H1 (cell line): ENCODE data around the gene COL26A1. TPM values are rescaled to one million over a fixed set of nuclear protein-coding genes. Genes with fewer than 3 reads are reported as not detected.

Experiments used
- CTCF ChIA-PET: fragments of 300-600 bp; sonication (Branson Sonifier 250); formaldehyde crosslinking; loops from one replicate; lab custom pipeline; 2021; ENCODE audit not compliant: partially characterized antibody; lab: Charles Lee
- POLR2A ChIA-PET: fragments of 300-600 bp; sonication (Branson Sonifier 250); formaldehyde crosslinking; loops from one replicate; lab custom pipeline; 2021; ENCODE audit warnings: inconsistent platforms; ENCODE audit not compliant: partially characterized antibody; lab: Charles Lee
- DNase-seq, 2 experiments: peaks; one replicate each; pipeline versions ENCODE4 v3.0.0 to v3.0.0-alpha.2; 2010 to 2022; ENCODE audit warnings: low spot score in 2 of 2, low read depth in 1 of 2, mixed read lengths in 1 of 2
- FAIRE-seq: peaks from 2 replicates; lab custom pipeline; 2011; peaks lifted over from hg19 to GRCh38; lab: Jason Lieb, UNC
- H2AFZ ChIP-seq: 2 replicates; pipeline ENCODE4 v1.8.1; 2012; ENCODE audit warnings: low read length, inconsistent platforms
- H2AK5ac ChIP-seq: 2 replicates; pipeline ENCODE4 v1.6.1; 2013; ENCODE audit warnings: low read depth, low read length
- H2BK120ac ChIP-seq: replicated peaks from 2 replicates; pipeline ENCODE3; 2013; ENCODE audit warnings: low read depth, low read length, inconsistent platforms
- H2BK12ac ChIP-seq: 2 replicates; pipeline ENCODE4 v1.6.1; 2013; ENCODE audit warnings: low read depth, low read length
- H2BK15ac ChIP-seq: 2 replicates; pipeline ENCODE4 v1.6.1; 2013; ENCODE audit warnings: low read length
- H2BK20ac ChIP-seq: 2 replicates; pipeline ENCODE4 v1.6.1; 2013; ENCODE audit warnings: low read length
- H2BK5ac ChIP-seq: 2 replicates; pipeline ENCODE4 v1.6.1; 2013; ENCODE audit warnings: low read depth, low read length
- H3K14ac ChIP-seq: 2 replicates; pipeline ENCODE4 v1.6.1; 2013; ENCODE audit warnings: inconsistent platforms; ENCODE audit not compliant: insufficient read length
- H3K18ac ChIP-seq: 2 replicates; pipeline ENCODE4 v1.6.1; 2013; ENCODE audit warnings: low read length; ENCODE audit errors: extremely low read depth
- H3K23ac ChIP-seq: 2 replicates; pipeline ENCODE4 v1.6.1; 2013; ENCODE audit warnings: inconsistent platforms; ENCODE audit not compliant: insufficient read length
- H3K23me2 ChIP-seq: 2 replicates; pipeline ENCODE4 v1.6.1; 2013; ENCODE audit warnings: low read depth, low read length
- H3K27ac ChIP-seq: 2 replicates; pipeline ENCODE4 v1.6.1; 2011; ENCODE audit warnings: low read depth, low read length, inconsistent platforms
- H3K27me3 ChIP-seq, 4 experiments: replicated peaks in 1 of 4; 1 replicate in 1 of 4; 2 replicates in 3 of 4; pipeline versions ENCODE4 v1.6.1 to v1.8.1; 2011 to 2013; ENCODE audit warnings: low read length in 3 of 4, mild to moderate bottlenecking in 3 of 4, inconsistent platforms in 2 of 4, mixed read lengths in 2 of 4, moderate library complexity in 1 of 4; ENCODE audit not compliant: control insufficient read depth in 3 of 4, insufficient read depth in 3 of 4; ENCODE audit errors: extremely low read depth in 1 of 4
- H3K36me3 ChIP-seq, 4 experiments: 2 replicates each; pipeline versions ENCODE4 v1.6.1 to v1.8.1; 2011 to 2013; ENCODE audit warnings: mild to moderate bottlenecking in 4 of 4, low read length in 3 of 4, moderate library complexity in 2 of 4, control low read depth in 1 of 4, inconsistent platforms in 1 of 4; ENCODE audit not compliant: insufficient read depth in 4 of 4, control insufficient read depth in 2 of 4
- H3K4ac ChIP-seq: replicated peaks from 2 replicates; pipeline ENCODE3; 2013; ENCODE audit warnings: low read length, low read depth, mixed read lengths, inconsistent platforms; ENCODE audit not compliant: insufficient read length
- H3K4me1 ChIP-seq, 4 experiments: replicated peaks in 1 of 4; 1 replicate in 1 of 4; 2 replicates in 3 of 4; pipeline versions ENCODE4 v1.6.1 to v1.8.1; 2011 to 2013; ENCODE audit warnings: low read length in 3 of 4, inconsistent platforms in 2 of 4, mixed read lengths in 1 of 4; ENCODE audit not compliant: insufficient read depth in 4 of 4, control insufficient read depth in 3 of 4
- H3K4me2 ChIP-seq, 2 experiments: 2 replicates each; pipeline versions ENCODE4 v1.6.1 to v1.8.1; 2011 to 2013; ENCODE audit warnings: low read depth in 2 of 2, low read length in 2 of 2, control low read depth in 1 of 2, inconsistent platforms in 1 of 2, mild to moderate bottlenecking in 1 of 2; ENCODE audit not compliant: insufficient read depth in 1 of 2
- H3K4me3 ChIP-seq, 4 experiments: fragments of 200-600, 300-600 bp in 1 of 4; sonication (generic), shearing (Covaris generic), sonication (Bioruptor Twin) in 1 of 4; 2 replicates each; pipeline versions ENCODE4 v1.5.1 to v1.8.1; 2011 to 2016; ENCODE audit warnings: low read length in 4 of 4, low read depth in 3 of 4, control low read depth in 2 of 4, inconsistent platforms in 2 of 4, mild to moderate bottlenecking in 2 of 4, mixed read lengths in 1 of 4, moderate library complexity in 1 of 4; ENCODE audit not compliant: insufficient read depth in 2 of 4; ENCODE audit errors: extremely low read depth in 1 of 4
- H3K56ac ChIP-seq: replicated peaks from 2 replicates; pipeline ENCODE3; 2013; ENCODE audit warnings: low read depth, mild to moderate bottlenecking, mixed read lengths, low read length, inconsistent platforms; ENCODE audit not compliant: insufficient read length
- H3K79me1 ChIP-seq: 2 replicates; pipeline ENCODE4 v1.6.1; 2013; ENCODE audit warnings: low read depth, low read length, control low read depth
- H3K79me2 ChIP-seq, 2 experiments: 2 replicates each; pipeline versions ENCODE4 v1.6.1 to v1.8.1; 2012 to 2013; ENCODE audit warnings: low read length in 2 of 2, mild to moderate bottlenecking in 2 of 2, inconsistent platforms in 1 of 2; ENCODE audit not compliant: insufficient read depth in 2 of 2, control insufficient read depth in 1 of 2
- H3K9ac ChIP-seq, 4 experiments: replicated peaks in 1 of 4; 1 replicate in 1 of 4; 2 replicates in 3 of 4; pipeline versions ENCODE4 v1.6.1 to v1.8.1; 2011 to 2013; ENCODE audit warnings: low read depth in 3 of 4, low read length in 3 of 4, control low read depth in 2 of 4, mild to moderate bottlenecking in 2 of 4, moderate library complexity in 2 of 4, inconsistent platforms in 1 of 4; ENCODE audit errors: extremely low read depth in 1 of 4
- H3K9me3 ChIP-seq, 2 experiments: 2 replicates each; pipeline versions ENCODE4 v1.6.1 to v1.8.1; 2012 to 2013; ENCODE audit warnings: mild to moderate bottlenecking in 2 of 2, moderate library complexity in 2 of 2, control low read depth in 1 of 2, inconsistent platforms in 1 of 2, low read depth in 1 of 2, low read length in 1 of 2, mixed read lengths in 1 of 2; ENCODE audit not compliant: insufficient read depth in 2 of 2
- H4K20me1 ChIP-seq, 2 experiments: replicated peaks in 1 of 2; 2 replicates each; pipeline versions ENCODE3 to v1.8.1; 2011 to 2013; ENCODE audit warnings: inconsistent platforms in 2 of 2, low read length in 2 of 2, mild to moderate bottlenecking in 1 of 2; ENCODE audit not compliant: insufficient read depth in 2 of 2, control insufficient read depth in 1 of 2
- H4K5ac ChIP-seq: 2 replicates; pipeline ENCODE4 v1.6.1; 2013; ENCODE audit warnings: low read length, low read depth, mixed read lengths, inconsistent platforms; ENCODE audit not compliant: insufficient read length
- H4K8ac ChIP-seq: 2 replicates; pipeline ENCODE4 v1.8.0; 2013; ENCODE audit warnings: mild to moderate bottlenecking, moderate library complexity, low read length, inconsistent platforms; ENCODE audit not compliant: insufficient read depth; ENCODE audit errors: extremely low read depth
- H4K91ac ChIP-seq: replicated peaks from 2 replicates; pipeline ENCODE3; 2013; ENCODE audit warnings: low read length, mixed read lengths, inconsistent platforms; ENCODE audit not compliant: insufficient read length
- CREB1 ChIP-seq: IDR thresholded peaks from 2 replicates; pipeline ENCODE4 v1.6.1; 2012; ENCODE audit warnings: inconsistent platforms
- CTCF ChIP-seq, 3 experiments: IDR thresholded peaks; 1 replicate in 2 of 3; 2 replicates in 1 of 3; pipeline versions ENCODE4 v1.5.1 to v1.6.1; 2011; ENCODE audit warnings: low read length in 3 of 3, mild to moderate bottlenecking in 3 of 3, inconsistent platforms in 2 of 3, low read depth in 1 of 3, moderate library complexity in 1 of 3; ENCODE audit not compliant: insufficient read depth in 1 of 3; ENCODE audit errors: control extremely low read depth in 1 of 3
- KDM1A ChIP-seq: fragments of 200-600, 300-600 bp; sonication (generic); IDR thresholded peaks from 2 replicates; pipeline ENCODE4 v1.7.1; 2016; ENCODE audit warnings: mild to moderate bottlenecking, low read length, borderline replicate concordance
- SAP30 ChIP-seq: fragments of 300-600 bp; sonication (generic); IDR thresholded peaks from 2 replicates; pipeline ENCODE4 v1.7.1; 2012; ENCODE audit warnings: low read length, moderate library complexity, mild to moderate bottlenecking, inconsistent platforms; ENCODE audit not compliant: insufficient read depth, insufficient replicate concordance
- SIRT6 ChIP-seq: IDR thresholded peaks from one replicate; pipeline ENCODE4 v1.7.1; 2012; ENCODE audit warnings: low read length, inconsistent platforms
- TCF12 ChIP-seq: IDR thresholded peaks from 2 replicates; pipeline ENCODE4 v1.6.1; 2011; ENCODE audit warnings: low read depth, mild to moderate bottlenecking, low read length
- WGBS, 2 experiments: shearing (Covaris generic) in 1 of 2; methylation state at CpG; one replicate each; pipeline versions ENCODE4 v1.1.6 to v1.1.7; 2013 to 2015; ENCODE audit warnings: low lambda C conversion rate in 2 of 2, mixed read lengths in 2 of 2, inconsistent platforms in 1 of 2, low coverage in 1 of 2, missing lambda C conversion rate in 1 of 2; ENCODE audit not compliant: insufficient replicate concordance in 2 of 2, insufficient coverage in 1 of 2, insufficient read length in 1 of 2; ENCODE audit errors: extremely low coverage in 1 of 2, missing lambda C conversion rate in 1 of 2; 5-methylcytosine and 5-hydroxymethylcytosine counted together
- polyA plus RNA-seq, 7 experiments: library from polyadenylated mRNA; depleted of rRNA in 3 of 7; stranded (reverse) in 5 of 7; unstranded in 2 of 7; fragments of >200 nt in 5 of 7; fragments of 200-250 nt in 2 of 7; gene quantifications; 1 replicate in 5 of 7; 2 replicates in 1 of 7; 4 replicates in 1 of 7; pipeline versions ENCODE4 v1.2.1 to v1.2.3, GENCODE V29; 2011 to 2013; ENCODE audit warnings: missing spikeins in 2 of 7, mixed read lengths in 2 of 7
- total RNA-seq: library from RNA; stranded (reverse); fragmentation: NEBNext Ultra II Directional; extraction: Animal tissue kit (Norgen Biotek cat#: 25700); gene quantifications from 2 replicates; pipeline ENCODE4 v1.2.1, GENCODE V29; 2021

The COL26A1 gene
- total and polyA plus RNA-seq, 2 of the 8 experiments (the other 6 are each of a cell fraction or from before 2014, with no cell fraction given): 51.1 to 68.8 TPM

GRCh38 chr7:101433688-101434087, 71.0 kb downstream of the COL26A1 start:
- no peak overlapping the region for H2BK12ac ChIP-seq
- H3K36me3 ChIP-seq: no peaks in the 10 kb centered on the region
- H2AK5ac ChIP-seq: no peak overlapping the region
- no peak overlapping the region for H3K23ac ChIP-seq
- no peaks in the 10 kb centered on the region for H3K23me2 ChIP-seq
- H3K18ac ChIP-seq: no peak overlapping the region
- H4K5ac ChIP-seq: no peak overlapping the region
- no peaks in the 10 kb centered on the region; a peak in 2 of 4 replicates for H3K79me2 ChIP-seq
- no peak for FAIRE-seq
- no peaks in the 10 kb centered on the region for H3K27me3 ChIP-seq
- no peak for TF ChIP-seq CREB1
- TF ChIP-seq KDM1A: no peak
- no peak for TF ChIP-seq TCF12
- TF ChIP-seq SAP30: no peak
- TF ChIP-seq SIRT6: no peak
- no peak for TF ChIP-seq CTCF (IDR thresholded peaks at IDR 0.05; ENCODE audit: control extremely low read depth in 1 of 3, insufficient read depth in 1 of 3, low read depth in 1 of 3, low read length in 3 of 3)
- no peak overlapping the region for H3K4me3 ChIP-seq
- 88% methylated on average over 4 of the region's 4 CpGs; no CpG with 5 or more reads in 1 of the 2 experiments for WGBS, 2 experiments
- no peak overlapping the region for H4K8ac ChIP-seq
- H4K91ac ChIP-seq: no peak overlapping the region
- no peak overlapping the region for H2BK5ac ChIP-seq
- no peak overlapping the region for H3K27ac ChIP-seq
- no peak overlapping the region for H3K14ac ChIP-seq
- H3K4ac ChIP-seq: no peak overlapping the region
- ChIA-PET POLR2A (no interaction called here), CTCF (no interaction called here)
- H3K9ac ChIP-seq: no peak overlapping the region
- H3K56ac ChIP-seq: no peak overlapping the region
- no peak overlapping the region for H3K4me2 ChIP-seq
- peaks cover 4 to 19% (median 11%) of the 10 kb centered on the region in 4 experiments for H3K4me1 ChIP-seq
- H3K9me3 ChIP-seq: no peaks in the 10 kb centered on the region
- DNase-seq: no peak
- H2AFZ ChIP-seq: no peak overlapping the region
- H3K79me1 ChIP-seq: no peaks in the 10 kb centered on the region; the same call in 1 of the 2 replicates
- H2BK20ac ChIP-seq: no peak overlapping the region; the same call in 1 of the 2 replicates
- no peak overlapping the region for H2BK15ac ChIP-seq
- no peak overlapping the region for H2BK120ac ChIP-seq
- H4K20me1 ChIP-seq: peaks cover 0 to 5% of the 10 kb centered on the region in 2 experiments
